Erythroblast (primary cell): ENCODE results near the gene REM2.

Experiments
- GATA1 ChIP-seq: IDR thresholded peaks from 2 replicates; pipeline ENCODE4 v1.6.1; 2011; ENCODE audit warnings: low read depth, mild to moderate bottlenecking, control low read depth, low read length, moderate library complexity
- POLR2A ChIP-seq: IDR thresholded peaks from 2 replicates; pipeline ENCODE4 v1.6.1; 2011; ENCODE audit warnings: mild to moderate bottlenecking, low read length

- TF ChIP-seq POLR2A (no peak), GATA1 (no peak)
These were observed 24.4 kb downstream of the REM2 start for GRCh38 chr14:22907429-22907828.
